Esophagus muscularis mucosa (tissue), 4 donors: ENCODE results near the gene TRAPPC2L. TPM values are rescaled to one million over a fixed set of nuclear protein-coding genes. Genes with fewer than 3 reads are reported as not detected.
"Not testable (repeated sequence)": the region's sequence is repeated elsewhere in the genome, so short reads cannot be mapped to it uniquely, and the experiment has no call there.

Experiments
- DNase-seq: peaks from one replicate; pipeline ENCODE4 v3.0.0-alpha.2; 2017; ENCODE audit errors: extremely low spot score
- H3K27ac ChIP-seq, 4 donors: fragments of 200-600 bp; sonication (generic); replicated peaks in 1 of 4; 1 replicate in 3 of 4; 2 replicates in 1 of 4; pipeline ENCODE4 v1.5.1; 2016 to 2019; ENCODE audit warnings: mild to moderate bottlenecking in 1 of 4
- H3K27me3 ChIP-seq, 4 donors: fragments of 200-600 bp; sonication (generic); one replicate each; pipeline versions ENCODE4 v1.5.1 to v1.6.0; 2016 to 2019
- H3K36me3 ChIP-seq, 4 donors: fragments of 200-600 bp; sonication (generic); one replicate each; pipeline ENCODE4 v1.5.1; 2016 to 2019
- H3K4me1 ChIP-seq, 4 donors: fragments of 200-600 bp; sonication (generic); one replicate each; pipeline ENCODE4 v1.5.1; 2016 to 2019
- H3K4me3 ChIP-seq, 4 donors: fragments of 200-600 bp; sonication (generic); 1 replicate in 2 of 4; 2 replicates in 2 of 4; pipeline ENCODE4 v1.5.1; 2016 to 2019; ENCODE audit warnings: mild to moderate bottlenecking in 4 of 4, moderate library complexity in 1 of 4
- H3K9me3 ChIP-seq, 4 donors: fragments of 200-600 bp; sonication (generic); 1 replicate in 3 of 4; 2 replicates in 1 of 4; pipeline ENCODE4 v1.5.1; 2016 to 2019
- EP300 ChIP-seq: sonication (generic); formaldehyde crosslinking; IDR thresholded peaks from one replicate; pipeline ENCODE4 v1.6.1; 2017; ENCODE audit warnings: antibody characterized with exemption
- POLR2A ChIP-seq: fragments of 450-650 bp; IDR thresholded peaks from one replicate; pipeline ENCODE4 v1.6.1; 2017; ENCODE audit warnings: antibody characterized with exemption, moderate library complexity, mild to moderate bottlenecking, low read depth
- POLR2AphosphoS5 ChIP-seq, 2 donors: sonication (generic); formaldehyde crosslinking; IDR thresholded peaks; one replicate each; pipeline ENCODE4 v1.6.1; 2017; ENCODE audit warnings: antibody characterized with exemption in 2 of 2
- WGBS: methylation state at CpG from one replicate; pipeline ENCODE4 v1.1.5; 2018; 5-methylcytosine and 5-hydroxymethylcytosine counted together
- intact Hi-C: fragments of 100-400 bp; cut with DNase I; formaldehyde crosslinking; loops from one replicate; pipeline ENCODE4 v1.15.1; 2023
- total RNA-seq, 4 donors: library from RNA; depleted of rRNA; stranded (reverse); fragments of >200 nt; gene quantifications; one replicate each; pipeline versions ENCODE4 v1.1.0 to v1.2.1, GENCODE V29; 2016
- TF ChIP-seq, protein P1 (sequence below), 3 experiments: fragments of 200-600 bp in 2 of 3; fragments of 450-650 bp in 1 of 3; sonication (generic) in 2 of 3; IDR thresholded peaks; one replicate each; pipeline ENCODE4 v1.5.1; 2017 to 2019; ENCODE audit warnings: antibody characterized with exemption in 3 of 3, mild to moderate bottlenecking in 2 of 3, moderate library complexity in 1 of 3

The TRAPPC2L gene
- total RNA-seq, 4 donors from 2014 or later: 22.9 to 35.8 (median 29.6) TPM

GRCh38 chr16:88891083-88891482 is 34.2 kb downstream of the TRAPPC2L start:
- peaks cover 0 to 38% (median 9%) of the 10 kb centered on the region in 4 donors for H3K36me3 ChIP-seq
- no peaks in the 10 kb centered on the region for H3K9me3 ChIP-seq
- H3K27ac ChIP-seq: no peak overlapping the region
- intact Hi-C loops: no loop called here
- DNase-seq: no peak
- WGBS: 85% methylated on average over 14 of the region's 16 CpGs
- TF ChIP-seq POLR2AphosphoS5 (IDR thresholded peaks at IDR 0.05) (no peak), EP300 (no peak), POLR2A (no peak)
- TF ChIP-seq, protein P1, sequence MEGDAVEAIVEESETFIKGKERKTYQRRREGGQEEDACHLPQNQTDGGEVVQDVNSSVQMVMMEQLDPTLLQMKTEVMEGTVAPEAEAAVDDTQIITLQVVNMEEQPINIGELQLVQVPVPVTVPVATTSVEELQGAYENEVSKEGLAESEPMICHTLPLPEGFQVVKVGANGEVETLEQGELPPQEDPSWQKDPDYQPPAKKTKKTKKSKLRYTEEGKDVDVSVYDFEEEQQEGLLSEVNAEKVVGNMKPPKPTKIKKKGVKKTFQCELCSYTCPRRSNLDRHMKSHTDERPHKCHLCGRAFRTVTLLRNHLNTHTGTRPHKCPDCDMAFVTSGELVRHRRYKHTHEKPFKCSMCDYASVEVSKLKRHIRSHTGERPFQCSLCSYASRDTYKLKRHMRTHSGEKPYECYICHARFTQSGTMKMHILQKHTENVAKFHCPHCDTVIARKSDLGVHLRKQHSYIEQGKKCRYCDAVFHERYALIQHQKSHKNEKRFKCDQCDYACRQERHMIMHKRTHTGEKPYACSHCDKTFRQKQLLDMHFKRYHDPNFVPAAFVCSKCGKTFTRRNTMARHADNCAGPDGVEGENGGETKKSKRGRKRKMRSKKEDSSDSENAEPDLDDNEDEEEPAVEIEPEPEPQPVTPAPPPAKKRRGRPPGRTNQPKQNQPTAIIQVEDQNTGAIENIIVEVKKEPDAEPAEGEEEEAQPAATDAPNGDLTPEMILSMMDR (IDR thresholded peaks at IDR 0.05): no peak
- H3K4me1 ChIP-seq: peaks cover 17 to 26% (median 19%) of the 10 kb centered on the region in 4 donors
- H3K4me3 ChIP-seq: no peak overlapping the region
- no peaks in the 10 kb centered on the region for H3K27me3 ChIP-seq

- Histone ChIP-seq H3K9me3 (no peaks in the 10 kb centered on the region), H3K4me3 (no peak overlapping the region), H3K4me1 (peaks cover 10 to 16% (median 10%) of the 10 kb centered on the region in 4 donors), H3K27ac (no peak overlapping the region), H3K36me3 (peaks cover 0 to 48% (median 13%) of the 10 kb centered on the region in 4 donors), H3K27me3 (no peaks in the 10 kb centered on the region)
- 85% methylated on average over 19 of the region's 20 CpGs for WGBS
- no peak for DNase-seq
- intact Hi-C loops: no loop called here
- no peak for TF ChIP-seq EP300
- no peak for TF ChIP-seq POLR2A
- TF ChIP-seq, protein P1 (IDR thresholded peaks at IDR 0.05): no peak
- no peak for TF ChIP-seq POLR2AphosphoS5 (IDR thresholded peaks at IDR 0.05)
These were observed 35.1 kb downstream of the TRAPPC2L start for GRCh38 chr16:88892065-88892464.

- Histone ChIP-seq H3K36me3 (peaks cover 0 to 60% (median 21%) of the 10 kb centered on the region in 4 donors), H3K4me1 (peaks cover 0 to 4% (median 0%) of the 10 kb centered on the region in 4 donors), H3K27me3 (no peaks in the 10 kb centered on the region), H3K9me3 (no peaks in the 10 kb centered on the region), H3K27ac (no peak overlapping the region), H3K4me3 (no peak overlapping the region)
- no peak for DNase-seq
- TF ChIP-seq, protein P1 (IDR thresholded peaks at IDR 0.05): no peak
- TF ChIP-seq POLR2A (no peak), POLR2AphosphoS5 (IDR thresholded peaks at IDR 0.05) (no peak), EP300 (no peak)
- WGBS: 95% methylated on average over 16 of the region's 19 CpGs
- intact Hi-C loops: no loop called here
These were observed 36.4 kb downstream of the TRAPPC2L start for GRCh38 chr16:88893127-88893968.

GRCh38 chr16:88894266-88894665 is 37.3 kb downstream of the TRAPPC2L start:
- DNase-seq, H3K27me3 ChIP-seq, H3K4me1 ChIP-seq, intact Hi-C loops, H3K4me3 ChIP-seq, H3K9me3 ChIP-seq, H3K27ac ChIP-seq: not testable (repeated sequence)
- peaks cover 0 to 66% (median 21%) of the 10 kb centered on the region in 4 donors for H3K36me3 ChIP-seq
- WGBS: 98% methylated on average over 4 of the region's 6 CpGs

GRCh38 chr16:88894681-88895300 is 37.9 kb downstream of the TRAPPC2L start:
- Histone ChIP-seq H3K9me3 (no peaks in the 10 kb centered on the region), H3K27ac (no peak overlapping the region), H3K27me3 (peaks cover 0 to 5% (median 0%) of the 10 kb centered on the region in 4 donors), H3K4me3 (no peak overlapping the region), H3K4me1 (no peaks in the 10 kb centered on the region), H3K36me3 (peaks cover 0 to 67% (median 22%) of the 10 kb centered on the region in 4 donors)
- TF ChIP-seq, protein P1 (IDR thresholded peaks at IDR 0.05): no peak
- TF ChIP-seq EP300 (no peak), POLR2A (no peak), POLR2AphosphoS5 (IDR thresholded peaks at IDR 0.05) (no peak)
- 77% methylated on average over 12 of the region's 21 CpGs for WGBS
- no peak for DNase-seq
- intact Hi-C loops: no loop called here
